HG02938 (cell line): Measurements from ENCODE around the gene RAB44.

Experiments
- ATAC-seq: cut with Tn5 transposase; IDR thresholded peaks from one replicate; pipeline ENCODE4 v1.9.1; 2021; ENCODE audit warnings: mild to moderate bottlenecking, moderate library complexity; ENCODE audit not compliant: unreplicated experiment

Gene RAB44

GRCh38 chr6:36751833-36752186, 54.2 kb downstream of the RAB44 start:
- no peak for ATAC-seq

DNA sequence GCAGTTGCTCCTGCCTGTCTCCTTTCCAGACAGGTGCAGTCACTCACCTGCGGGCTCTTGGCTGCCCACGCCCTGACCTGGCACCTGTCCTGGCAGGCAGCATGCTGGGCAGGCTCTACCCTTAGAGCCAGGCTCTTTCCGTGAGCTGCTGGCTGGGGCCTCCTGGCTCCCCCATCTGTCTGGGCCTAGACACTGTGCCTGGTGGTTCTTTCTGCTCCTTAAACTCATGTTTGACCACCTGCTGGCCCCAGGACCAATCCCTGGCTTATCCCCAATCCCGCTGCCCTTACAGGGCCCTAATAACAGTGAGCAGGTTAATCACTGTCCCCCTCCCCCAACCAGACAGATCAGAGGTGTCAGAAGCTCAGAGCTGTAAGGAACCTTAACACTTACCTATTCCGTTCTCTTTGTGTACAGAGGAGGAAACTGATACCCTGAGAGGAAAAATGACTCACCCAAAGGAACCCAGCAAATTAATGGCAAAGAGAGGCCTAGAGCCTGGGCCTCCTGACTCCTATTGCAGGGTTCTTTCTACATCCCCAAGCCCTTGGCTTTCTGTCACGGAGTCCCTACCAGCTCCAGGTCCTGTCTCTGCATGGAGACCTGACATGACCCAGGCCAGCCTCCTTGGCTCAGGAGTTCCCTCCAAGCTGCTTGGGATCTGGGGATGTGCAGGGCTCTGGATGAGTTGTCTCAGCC, 54.7 kb downstream of the RAB44 start:
- no peak for ATAC-seq

DNA sequence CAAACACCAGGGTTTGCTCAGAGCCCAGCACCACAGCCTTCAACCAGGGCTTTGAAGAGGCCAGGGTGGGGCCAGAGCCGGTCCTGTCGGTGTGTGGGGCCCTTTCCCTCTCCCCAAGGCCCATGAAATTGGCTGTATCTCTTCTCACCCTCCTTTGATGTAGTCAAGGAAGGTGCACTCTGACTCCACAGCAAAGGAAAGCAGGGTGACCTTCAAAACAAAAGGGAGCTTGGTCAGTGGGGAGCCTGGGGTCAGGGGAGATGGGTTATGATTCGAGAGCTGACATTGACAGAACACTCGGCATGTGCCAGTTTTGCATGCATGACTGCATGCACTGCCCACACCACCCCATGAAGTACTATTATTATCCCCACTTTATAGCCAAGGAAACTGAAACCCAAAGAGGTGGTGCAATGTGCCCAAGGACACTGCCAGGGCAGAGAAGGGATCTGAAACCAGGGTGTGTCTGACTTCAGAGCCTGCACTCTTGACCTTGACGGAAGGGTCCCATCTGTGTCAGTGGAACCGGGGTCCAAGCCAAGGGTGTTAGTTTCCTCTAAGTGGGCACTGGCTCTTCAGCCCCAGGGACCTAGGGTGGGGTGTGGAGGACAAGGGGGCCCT, 55.4 kb downstream of the RAB44 start:
- no peak for ATAC-seq

- ATAC-seq = no peak
Observed at GRCh38 chr6:36753671-36754405, 56.2 kb downstream of the RAB44 start.

DNA sequence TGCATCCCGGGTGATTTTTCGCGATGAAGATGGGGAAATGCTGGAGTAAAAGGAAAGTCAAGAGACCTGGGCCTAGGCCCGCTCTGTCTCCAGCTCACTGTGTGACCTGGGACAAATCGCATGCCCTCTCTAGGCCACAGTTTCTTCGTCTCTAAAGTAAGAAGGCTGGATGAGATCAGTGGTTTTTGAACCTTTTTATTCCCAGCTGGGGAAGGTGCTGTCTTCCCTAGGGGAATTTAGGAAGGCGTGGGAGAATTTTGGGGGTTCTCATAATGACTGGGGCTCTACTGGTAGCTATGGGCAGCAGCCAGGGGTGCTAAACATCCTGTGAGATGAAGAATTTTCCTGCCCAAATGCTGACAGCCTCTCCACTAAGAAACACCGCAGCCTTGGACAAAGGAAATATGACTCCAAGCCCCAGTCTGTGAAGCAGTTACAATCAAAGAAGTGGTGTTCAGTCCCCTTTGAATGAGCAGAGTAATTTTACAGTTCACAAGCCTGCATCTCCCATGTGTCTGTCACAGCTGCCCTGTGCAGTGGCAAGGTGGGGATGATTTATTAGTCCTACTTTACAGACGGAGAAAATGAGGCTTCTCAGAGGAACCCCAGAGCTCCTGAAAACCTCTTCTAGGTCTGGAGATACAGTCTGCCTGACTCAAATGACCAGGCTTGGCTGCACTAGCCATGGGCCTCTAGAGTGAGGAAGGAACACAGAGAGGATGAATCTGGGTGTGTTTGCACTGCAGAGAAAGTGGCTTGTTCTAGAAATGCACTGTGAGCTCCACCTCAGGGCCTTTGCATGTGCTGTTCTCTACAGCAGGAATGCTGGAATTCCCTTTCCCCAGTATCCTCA, 57.2 kb downstream of the RAB44 start:
- no peak for ATAC-seq

DNA sequence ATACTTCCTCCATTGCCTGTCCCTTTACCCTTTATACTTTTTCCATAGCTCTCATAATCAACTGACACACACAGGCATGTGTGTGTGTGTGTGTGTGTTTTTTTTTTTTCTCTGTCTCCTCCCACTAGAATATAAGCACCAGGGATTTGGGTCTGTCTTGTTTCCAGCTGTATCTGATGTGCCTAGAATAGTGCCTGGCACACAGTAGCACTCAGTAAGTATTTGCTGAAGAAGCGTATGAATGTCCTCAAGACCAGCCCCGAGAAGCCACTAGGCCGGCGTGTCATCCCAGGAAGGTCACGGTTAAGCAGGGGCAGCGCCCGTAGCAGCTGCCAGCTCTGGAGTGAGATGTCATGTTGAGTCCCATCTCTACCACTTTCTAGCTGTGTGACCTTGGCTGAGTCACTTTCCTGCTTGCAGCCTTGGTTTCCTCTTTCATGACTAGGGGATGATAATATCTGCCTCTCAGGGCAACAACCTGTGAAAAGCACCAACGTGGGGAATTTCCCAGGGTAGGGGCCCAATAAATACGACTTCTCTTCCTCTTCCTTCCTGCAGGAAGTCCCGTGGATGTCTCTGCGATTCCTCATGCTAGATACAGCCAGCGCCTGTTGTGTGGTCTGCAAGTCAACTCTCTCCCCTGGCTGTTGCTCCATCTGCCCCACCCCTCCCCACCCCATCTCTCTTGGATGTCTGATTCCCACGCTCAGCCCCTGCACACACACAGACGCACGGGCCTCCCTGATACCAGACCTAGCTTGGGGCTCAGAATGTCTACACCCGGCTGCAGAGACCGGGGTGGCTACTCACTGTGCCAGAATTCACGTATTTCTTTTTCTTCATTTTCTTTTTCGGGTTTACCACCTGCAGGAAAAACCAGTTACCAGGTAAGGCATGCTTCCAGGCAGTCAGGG, 58.1 kb downstream of the RAB44 start:
- ATAC-seq = no peak

DNA sequence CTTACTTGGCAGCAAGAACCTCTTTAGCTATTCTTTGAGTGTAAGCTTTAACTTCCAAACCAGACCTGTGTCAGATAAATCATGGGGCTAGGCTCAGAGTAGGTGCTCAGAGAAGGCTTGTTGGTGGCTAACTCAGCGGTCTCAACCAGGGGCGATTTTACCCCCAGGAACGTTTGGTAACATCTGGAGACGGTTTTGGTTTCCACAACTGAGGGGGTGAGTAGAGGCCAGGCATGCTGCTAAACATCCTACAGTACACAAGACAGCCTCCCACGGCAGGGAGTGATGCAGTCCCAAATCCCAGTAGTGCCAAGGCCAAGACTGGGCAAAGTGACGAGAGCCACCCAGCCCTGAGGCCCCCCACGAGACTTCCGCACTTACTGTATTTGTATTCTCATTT, 59.2 kb downstream of the RAB44 start:
- ATAC-seq = no peak

DNA sequence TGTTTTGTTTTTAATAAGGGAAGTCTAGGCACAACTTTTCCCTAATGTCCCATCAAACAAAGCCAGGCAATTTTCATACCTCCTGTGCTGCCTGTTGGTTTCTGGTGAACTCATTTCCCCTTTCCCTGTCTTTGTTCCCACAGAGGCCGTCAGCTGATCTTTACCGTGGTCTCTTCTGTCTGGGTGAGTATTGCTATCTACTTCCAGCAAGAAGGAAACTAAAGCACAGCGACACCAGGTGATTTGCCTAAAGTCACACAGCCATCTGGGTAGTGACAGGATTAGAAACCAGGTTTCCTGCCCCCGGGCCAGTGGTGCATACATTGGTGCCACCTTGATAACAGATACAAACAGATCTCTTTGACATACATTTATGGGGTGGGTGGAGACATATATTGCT, 59.6 kb downstream of the RAB44 start:
- no peak for ATAC-seq

DNA sequence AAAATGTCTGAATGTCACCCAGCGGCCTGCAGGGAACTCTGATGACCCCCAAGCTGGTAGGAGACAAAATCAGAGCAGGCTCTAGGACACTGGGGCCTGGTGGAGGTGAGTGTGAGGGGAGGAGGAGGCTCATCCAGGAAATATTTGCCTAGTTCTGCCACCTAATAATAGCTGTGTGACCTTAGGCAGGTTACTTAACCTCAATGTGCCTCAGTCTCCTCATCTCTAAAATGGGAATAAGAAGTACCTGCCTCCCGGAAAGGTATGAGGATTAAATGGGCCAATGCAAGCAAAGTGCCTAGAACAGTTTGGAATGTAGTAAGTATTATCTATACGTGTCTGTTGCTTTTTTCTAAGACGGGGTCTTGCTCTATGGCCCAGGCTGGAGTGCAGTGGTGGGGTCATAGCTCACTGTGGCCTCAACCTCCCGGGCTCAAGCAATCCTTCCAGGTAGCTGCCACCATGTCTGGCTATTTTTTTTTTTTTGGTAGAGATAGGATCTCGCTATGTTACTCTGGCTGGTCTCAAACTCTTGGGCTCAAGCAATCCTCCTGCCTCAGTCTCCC, 60.4 kb downstream of the RAB44 start:
- ATAC-seq = no peak

DNA sequence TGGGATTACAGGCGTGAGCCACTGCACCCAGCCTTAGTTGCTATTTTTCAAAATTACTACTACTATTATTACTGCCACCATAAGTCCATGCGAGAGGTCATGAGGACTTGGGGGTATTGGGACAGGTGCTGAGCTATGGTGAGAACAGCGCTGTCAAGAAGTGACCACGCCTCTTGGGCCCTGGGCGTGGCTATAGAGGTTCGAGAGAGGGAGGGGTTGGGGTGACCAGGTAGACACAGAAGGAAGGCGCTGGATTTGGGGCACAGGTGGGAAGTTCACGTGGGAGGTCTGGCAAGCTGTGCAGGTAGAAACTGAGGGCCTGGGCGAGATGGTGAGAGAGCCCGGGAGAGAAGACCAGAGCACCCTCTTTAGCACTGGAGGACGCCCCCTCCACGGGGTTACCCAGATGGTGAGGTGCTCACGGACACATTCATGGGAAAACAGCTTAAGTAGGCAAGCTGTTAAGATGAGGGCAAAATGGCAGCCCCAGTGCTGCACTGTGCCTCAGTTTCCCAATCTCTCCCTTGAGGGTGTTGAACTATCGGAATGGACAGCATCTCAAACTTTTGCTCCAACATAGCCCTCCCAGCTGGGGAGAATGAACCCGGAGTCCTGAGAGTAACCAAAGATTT, 61.0 kb downstream of the RAB44 start:
- no peak for ATAC-seq

- ATAC-seq = no peak
Observed at GRCh38 chr6:36759148-36759759, 61.6 kb downstream of the RAB44 start.

GRCh38 chr6:36760685-36761435, 63.2 kb downstream of the RAB44 start:
- no peak for ATAC-seq

GRCh38 chr6:36762123-36762522, 64.5 kb downstream of the RAB44 start:
- no peak for ATAC-seq

- no peak for ATAC-seq
Observed at GRCh38 chr6:36765190-36765589, 67.6 kb downstream of the RAB44 start.

GRCh38 chr6:36765594-36766398, 68.2 kb downstream of the RAB44 start:
- ATAC-seq = peak; percentile 80

DNA sequence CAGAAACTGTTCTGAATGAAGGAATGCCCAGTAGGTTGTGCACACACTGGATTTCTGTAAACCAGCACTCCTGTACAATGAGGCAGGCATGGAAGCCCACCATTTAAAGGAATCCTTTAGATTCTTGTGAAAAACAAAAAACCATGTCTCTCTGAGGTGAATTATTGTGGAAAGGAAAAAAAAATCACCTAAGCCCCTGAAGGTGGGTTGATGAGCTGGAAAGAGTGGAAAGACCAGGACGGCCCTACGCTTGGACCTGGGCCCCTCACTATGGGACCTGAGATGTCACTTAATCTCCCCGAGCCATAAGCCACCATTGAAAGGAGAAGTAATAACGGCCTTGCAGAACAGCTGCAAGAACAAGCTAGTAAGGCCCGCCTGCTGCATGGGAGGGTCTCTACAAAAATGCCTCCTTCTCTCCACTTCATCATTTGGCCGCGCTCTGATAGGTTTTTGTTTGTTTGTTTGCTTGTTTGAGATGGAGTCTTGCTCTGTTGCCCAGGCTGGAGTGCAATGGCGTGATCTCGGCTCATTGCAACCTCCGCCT, 68.8 kb downstream of the RAB44 start:
- no peak for ATAC-seq

- no peak for ATAC-seq
Observed at GRCh38 chr6:36769183-36769675, 71.6 kb downstream of the RAB44 start.
